HG03196 (cell line): ENCODE data around the gene DOCK6.

Source experiments
- ATAC-seq: cut with Tn5 transposase; IDR thresholded peaks from one replicate; pipeline ENCODE4 v1.9.1; 2021; ENCODE audit not compliant: unreplicated experiment

Gene DOCK6

DNA sequence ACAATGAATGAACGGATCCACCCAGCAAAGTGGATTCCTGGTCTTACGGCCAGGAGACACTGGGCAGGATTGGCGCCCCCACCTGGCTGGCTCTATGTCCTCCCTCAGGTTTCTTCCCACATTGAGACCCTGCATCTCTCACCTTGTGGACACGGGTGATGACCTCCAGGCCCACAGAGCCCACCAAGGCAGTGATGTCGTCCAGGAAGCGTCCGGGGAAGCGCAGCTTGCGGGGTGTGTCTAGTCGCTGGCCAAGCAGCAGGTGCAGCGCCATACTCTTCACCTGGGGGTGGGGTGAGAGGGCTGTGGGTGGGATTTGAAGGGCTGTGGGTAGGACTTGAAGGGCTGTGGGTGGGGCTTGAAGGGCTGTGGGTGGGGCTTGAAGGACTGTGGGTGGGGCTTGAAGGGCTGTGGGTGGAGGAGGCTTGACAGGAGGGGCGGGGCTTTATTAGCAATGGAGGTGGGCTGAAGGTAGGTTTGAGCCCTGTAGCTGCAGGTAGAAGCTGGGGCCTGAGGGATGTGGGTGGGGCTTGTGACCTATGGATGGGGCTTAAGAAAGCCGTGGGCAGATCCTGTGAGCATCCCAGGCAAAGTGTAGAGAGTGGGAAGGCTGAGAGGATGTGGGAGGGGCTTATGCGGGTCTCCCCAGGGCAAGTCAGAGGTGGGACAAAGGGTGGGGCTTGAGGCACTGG lies 35.0 kb downstream of the DOCK6 start:
- no peak for ATAC-seq

DNA sequence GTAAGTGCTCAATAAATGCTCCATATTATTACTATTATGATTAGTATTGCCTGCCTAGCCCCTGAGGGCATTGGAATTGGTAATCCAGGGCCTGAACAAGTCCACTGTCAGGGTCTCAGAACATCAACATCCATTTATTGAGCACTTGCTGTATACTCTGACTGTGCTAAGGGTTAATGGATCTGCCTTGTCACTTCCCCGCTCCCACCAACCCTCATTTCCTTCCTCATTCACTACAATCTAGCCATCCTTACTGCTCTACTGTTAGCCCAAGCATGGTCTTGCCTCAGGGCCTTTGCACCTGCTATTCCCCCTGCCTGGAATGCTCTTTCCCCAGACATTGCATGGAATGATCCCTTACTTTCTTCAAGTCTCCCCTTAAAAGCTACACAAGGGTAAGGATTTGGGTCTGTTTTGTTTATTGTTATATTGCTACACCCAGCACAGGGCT lies 35.6 kb downstream of the DOCK6 start:
- no peak for ATAC-seq

DNA sequence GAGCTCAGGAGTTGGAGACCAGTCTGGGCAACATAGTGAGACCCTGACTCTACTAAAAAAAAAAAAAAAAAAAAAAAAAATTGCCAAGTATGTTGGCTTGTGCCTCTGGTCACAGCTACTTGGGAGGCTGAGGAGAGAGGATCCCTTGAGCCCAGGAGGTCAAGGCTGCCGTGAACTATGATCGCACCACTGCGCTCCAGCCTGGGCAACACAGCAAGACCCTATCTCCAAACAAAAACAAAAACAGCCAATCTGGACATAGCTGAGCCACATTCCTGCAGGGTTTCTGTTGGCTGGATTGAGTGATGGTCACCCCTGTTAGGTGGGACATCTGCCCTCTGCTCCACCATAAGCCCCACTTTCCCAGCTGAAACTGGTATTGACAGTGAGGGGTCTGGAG lies 36.5 kb downstream of the DOCK6 start:
- ATAC-seq, result no peak

DNA sequence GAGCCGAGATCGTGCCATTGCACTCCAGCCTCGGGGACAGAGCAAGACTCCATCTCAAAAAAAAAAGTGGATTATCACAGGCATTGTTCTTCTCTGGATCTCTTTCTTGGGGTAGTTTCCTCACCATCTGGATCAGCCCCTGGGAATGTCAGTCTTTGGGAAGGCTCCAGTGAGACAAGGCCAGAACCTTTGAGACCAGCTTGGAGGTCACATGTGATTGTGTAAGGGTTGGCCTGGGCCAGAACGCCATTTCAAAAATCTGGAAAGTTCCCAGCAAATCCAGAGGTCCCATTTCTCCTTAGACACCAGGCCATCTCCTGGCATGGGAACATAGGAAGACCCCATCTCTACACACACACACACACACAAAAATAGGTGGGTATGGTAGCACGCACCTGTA lies 37.2 kb downstream of the DOCK6 start:
- no peak for ATAC-seq

DNA sequence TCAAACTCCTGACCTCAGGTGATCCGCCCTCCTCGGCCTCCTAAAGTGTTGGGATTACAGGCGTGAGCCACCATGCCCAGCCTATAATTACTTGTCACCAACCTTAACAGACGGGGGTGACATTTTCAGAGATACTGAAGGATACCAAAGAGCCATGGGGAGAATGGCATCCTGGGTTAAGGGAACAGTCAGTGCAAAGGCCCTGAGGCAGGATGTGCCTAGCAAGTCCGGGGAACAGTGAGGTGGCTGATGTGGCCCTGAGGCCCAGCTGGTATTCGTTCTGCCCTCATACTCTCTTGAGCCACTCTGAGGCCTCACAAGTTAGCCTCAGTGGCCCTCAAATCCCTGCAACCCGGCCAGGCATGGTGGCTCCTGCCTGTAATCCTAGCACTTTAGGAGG lies 37.9 kb downstream of the DOCK6 start:
- ATAC-seq, result no peak

DNA sequence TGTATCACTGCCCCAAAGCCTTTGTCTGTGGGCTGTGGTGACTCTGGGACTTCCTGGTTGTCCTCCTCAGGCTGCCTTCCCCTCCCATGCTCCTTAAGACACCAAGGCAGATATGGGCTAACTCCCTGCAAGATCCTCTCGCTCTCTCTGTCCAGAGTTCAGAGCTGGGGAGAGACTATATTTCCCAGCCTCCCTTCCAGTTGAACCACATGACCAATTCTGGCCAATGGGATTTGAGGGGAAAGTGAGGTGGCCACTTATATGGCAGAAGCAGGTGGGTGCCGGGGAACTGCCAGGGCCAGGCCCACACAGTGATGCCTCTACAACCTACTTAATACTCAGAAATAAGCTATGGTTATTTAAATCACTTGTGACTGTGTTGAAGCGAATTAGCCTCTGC lies 39.1 kb downstream of the DOCK6 start:
- ATAC-seq, result no peak

DNA sequence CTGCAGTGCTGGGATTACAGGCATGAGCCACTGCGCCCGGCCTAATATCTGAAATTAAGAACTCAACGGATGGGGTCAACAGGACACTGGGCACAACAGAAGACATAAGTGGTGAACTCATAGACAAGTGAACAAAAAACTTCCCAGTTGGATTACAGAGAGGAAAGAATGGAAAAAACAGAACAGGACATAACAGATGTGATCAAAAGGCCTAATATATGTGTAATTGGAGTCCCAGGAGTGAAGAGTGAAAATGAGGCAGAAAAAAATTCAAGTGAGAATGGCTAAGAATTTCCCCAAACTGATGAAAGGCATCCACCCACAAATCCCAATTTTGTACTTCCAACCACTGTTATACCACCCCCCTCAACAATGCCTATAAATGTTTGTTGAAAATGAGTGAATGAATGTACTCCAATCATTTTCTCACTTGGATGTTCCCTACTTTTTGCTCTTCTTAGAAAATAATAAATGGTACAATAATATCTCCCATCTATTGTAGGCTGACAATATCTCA lies 41.2 kb downstream of the DOCK6 start:
- no peak for ATAC-seq

DNA sequence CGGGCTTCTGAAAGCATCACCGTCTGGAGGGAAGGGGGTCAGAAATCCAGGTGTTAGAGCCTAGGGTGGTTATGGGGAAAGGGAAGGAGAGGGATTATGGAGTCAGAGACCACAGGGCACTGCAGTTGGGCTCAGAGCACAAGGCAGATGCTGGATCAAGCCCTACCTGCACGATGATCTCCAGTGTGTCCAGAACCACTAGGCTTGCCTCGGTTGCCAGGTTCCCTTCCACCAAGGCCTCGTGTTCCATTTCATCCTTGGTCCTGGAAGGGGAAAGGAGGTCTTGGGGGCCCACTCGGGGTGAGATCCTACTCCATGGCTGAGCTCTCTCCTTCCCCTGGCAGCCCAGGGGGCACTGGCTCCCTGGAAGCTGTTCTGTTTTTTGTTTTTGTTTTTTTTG lies 47.9 kb downstream of the DOCK6 start:
- no peak for ATAC-seq

DNA sequence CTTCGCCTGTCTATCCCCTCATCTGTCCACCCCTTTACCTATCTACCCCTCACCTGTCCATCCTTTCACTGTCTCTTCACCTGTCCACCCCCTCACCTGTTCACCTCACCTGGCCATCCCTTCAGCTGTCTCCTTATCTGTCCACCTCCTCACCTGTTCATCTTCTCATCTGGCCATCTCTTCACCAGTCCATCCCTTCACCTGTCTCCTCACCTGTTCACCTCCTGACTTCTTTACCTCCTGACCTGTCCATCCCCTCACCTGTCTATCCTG lies 51.7 kb downstream of the DOCK6 start:
- ATAC-seq, result no peak

DNA sequence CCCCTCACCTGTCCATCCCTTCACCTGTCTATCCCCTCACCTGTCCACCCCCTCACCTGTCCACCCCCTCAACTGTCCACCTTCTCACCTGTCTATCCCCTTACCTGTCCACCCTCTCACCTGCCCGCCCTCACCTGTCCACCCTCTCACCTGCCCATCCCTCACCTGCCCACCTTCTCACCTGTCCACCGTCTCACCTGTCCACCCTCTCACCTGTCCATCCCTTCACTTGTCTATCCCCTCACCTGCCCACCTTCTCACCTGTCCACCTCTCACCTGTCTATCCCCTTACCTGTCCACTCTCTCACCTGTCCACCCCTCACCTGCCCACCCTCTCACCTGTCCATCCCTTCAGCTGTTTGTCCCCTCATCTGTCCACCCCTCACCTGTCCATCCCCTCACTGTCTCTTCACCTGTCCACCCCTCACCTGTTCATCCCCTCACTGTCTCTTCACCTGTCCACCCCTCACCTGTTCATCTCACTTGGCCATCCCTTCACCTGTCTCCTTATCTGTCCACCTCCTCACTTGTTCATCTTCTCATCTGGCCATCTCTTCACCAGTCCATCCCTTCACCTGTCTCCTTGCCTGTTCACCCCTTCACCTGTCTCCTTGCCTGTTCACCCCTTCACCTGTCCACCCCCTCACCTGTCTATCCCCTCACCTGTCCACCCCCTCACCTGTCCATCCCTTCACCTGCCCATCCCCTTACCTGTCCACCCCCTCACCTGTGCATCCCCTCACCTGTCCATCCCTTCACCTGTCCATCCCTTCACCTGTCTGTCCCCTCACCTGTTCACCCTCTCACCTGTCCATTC lies 52.3 kb downstream of the DOCK6 start:
- no peak for ATAC-seq

DNA sequence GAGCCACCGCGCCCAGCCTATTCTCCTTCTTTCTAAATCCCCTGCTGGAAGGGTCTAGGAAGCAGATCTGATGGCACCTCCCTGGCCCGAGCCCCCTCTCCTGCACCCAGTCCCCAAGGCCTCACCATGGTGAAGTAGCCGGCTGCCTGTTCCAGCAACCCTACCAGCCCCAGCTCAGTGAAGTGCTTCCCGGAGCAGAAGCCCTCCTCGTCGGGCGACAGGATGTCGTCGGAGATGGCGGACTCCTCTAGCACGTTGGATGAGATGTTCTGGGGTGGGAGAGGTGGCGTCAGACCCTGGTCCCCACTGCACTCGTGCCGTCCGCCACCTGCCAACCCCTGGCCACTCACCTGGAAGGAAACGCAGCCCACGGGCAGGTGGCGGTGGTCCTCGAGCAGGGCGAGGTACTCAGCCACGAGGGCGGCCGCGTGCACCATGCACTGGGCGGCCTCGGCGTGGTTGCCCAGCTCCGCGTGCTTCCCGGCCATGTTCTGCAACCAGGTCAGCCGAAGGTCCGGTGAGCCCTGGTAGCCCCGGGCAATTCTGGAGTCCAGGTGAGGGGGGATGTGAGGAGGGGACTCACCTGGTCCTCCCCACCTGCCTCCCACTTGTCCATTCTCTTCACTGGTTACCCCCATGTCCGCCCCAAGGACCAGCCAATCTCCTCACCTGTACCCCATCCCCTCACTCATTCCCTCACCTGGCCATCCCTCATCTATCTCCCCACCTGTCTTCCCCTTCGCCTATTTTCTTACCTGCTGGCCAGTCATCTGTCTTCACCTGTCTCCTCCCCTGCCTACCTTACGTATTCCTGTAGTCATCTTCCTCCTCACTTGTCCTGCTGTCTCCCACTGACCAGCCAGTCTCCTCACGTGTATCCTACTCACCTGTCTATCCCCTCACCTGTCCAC lies 53.5 kb downstream of the DOCK6 start:
- ATAC-seq, result no peak

DNA sequence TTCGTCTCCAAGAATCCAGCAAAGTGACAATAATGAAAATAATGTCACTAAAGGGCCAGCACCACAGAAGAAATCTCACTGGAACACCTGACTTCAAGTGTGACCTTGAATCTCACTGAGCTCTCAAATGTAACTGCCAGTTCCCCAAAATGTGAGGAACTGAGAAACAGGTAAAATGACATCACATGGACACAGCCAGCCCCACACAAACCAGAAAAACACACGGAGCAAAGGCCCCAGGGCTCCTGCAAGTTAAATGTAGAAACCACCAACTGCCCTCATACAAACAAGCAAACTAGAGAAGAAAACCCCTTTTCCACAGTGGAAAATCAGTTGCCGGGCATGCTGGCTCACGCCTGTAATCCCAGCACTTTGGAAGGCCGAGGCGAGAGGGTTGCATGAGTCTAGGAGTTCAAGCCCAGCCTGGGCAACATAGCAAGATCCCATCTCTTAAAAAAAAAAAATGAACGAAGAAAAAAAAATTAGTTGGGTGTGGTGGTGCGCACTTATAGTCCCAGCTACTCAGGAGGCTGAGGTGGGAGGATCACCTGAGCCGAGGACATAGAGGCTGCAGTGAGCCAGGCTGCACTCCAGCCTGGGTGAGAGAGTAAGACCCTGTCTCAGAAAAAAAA lies 56.3 kb downstream of the DOCK6 start:
- no peak for ATAC-seq

DNA sequence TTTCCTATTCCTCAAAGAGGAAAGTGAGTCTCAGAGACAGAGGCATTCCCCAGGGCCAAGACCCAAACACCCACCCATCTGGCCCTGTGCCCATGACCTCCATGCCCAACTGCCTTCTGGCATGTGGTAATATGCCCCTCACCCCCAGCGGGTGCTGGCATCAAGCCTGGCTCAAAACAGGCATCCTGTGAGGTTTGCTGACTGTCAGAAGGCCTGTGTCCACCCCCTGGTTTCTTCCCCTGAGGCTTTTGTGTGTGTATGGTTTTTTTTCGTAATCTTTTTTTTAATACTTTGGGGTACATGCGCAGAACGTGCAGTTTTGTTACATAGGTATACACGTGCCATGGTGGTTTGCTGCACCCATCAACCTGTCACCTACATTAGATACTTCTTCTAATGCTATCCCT lies 57.4 kb downstream of the DOCK6 start:
- no peak for ATAC-seq

DNA sequence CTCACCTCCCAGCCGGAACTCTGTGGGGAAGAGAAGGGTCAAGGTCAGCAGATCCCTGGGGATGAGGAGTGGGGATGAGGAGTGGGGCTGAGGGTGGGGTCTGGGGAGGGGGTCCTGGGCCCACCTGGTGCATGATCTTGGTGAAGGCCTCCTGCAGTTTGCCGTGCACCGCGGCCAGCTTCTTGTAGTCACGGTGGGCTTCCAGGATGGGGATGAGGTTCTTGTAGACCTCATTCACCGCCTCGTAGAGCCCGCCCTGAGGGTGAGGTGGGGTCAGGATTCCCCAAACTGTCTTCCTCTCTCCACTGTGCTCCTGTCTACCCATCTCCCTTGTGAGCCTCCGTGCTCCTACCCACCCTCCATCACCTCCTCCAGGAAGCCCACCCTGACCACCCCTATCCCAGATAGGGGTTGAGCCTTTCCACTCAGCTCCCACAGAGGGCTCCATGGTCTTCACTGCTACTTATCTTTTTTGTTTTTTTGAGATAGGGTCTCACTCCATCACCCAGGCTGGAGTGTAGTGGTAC lies 58.2 kb downstream of the DOCK6 start:
- no peak for ATAC-seq

DNA sequence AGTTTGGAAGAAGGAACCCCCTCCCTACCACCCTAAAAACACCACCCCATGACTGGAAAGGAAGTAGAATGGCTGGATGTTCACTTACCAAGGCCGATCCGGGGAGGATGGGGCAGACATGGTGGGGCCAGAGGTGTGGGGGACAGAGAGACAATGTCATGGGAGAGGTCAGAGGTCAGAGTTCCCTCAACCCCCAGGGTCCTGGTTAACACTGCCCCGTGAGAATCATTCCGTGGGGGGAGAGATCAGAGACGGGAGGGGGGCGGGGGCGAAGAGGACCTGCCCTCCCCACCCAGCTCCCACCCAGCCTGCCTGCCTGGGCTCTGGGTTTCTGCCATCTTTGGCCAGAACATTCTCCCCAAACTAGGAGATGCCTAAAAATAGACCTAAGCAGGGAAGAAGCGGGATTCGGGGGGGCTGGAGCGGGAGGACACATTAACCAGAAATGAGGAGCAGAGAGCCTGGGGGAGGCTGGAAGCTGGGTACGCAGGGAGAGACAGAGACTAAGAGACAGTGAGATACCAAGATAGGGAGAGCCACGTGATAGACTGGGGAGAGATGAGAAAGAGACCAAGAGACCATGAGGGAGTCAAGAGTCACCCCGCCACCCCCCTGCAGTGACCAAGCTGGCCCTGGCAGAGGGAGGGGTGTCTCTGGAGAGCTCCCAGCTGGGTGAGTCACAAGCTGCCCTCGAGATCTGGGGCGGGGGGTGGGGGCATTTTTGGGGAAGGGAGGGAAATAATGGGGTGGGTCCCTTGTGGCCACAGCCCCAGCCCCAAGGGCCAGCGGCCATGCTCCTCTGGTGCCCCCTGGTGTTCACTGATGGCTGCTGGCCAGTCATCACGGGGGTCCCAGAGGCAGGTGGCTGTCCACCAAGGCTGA lies 58.9 kb downstream of the DOCK6 start:
- no peak for ATAC-seq

DNA sequence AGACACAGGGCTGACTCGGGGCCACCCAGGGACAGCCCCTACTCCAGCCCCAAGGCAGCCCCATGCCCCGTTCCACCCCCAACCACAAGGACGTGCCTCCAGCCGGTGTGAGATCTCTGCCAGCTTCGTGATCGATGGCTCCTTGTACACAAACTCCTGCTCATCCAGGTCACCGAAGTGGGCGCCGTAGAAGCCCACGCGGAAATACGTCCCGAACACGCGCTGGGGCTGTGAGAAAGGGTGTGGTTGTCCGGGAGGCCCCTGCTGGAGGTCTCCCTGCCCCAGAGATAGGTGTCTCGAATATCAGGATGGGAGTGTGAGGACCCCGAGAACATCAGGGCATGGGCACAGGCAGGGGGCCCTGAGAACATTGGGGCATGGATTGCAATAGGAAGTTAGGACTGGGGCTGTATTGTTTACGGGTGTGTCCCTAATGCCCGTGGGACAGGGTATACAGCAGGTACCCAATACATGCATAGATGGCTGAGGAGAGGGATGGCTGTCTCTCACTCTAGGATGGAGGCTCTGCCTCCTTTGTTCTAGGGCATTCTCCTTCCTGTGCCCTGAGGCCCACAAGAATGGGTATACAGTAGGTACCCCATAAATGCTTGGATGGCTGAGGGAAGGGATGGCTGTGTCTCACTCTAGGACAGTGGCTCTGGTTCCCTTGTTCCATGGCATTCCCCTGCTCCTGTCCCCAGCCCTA lies 59.7 kb downstream of the DOCK6 start:
- ATAC-seq, result no peak

DNA sequence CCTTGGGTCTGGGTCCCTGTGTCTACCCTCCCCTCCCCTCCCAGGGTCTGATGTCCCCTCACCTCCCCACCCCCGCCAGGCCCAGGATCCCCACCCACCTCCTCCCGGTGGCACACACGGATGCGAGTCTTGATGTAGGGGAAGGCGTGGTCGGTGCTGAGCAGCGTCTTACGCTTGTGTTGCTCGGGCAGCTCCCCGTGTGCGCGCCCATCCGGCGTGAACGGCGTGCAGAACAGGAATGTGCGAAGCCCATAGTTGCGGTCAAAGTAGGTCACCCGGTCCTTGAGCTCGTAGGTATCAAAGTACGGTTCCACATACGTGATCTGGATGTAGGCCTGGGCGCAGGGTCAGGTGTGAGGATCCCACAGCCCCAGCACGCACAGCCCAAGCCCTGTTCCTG lies 60.5 kb downstream of the DOCK6 start:
- ATAC-seq, result no peak

DNA sequence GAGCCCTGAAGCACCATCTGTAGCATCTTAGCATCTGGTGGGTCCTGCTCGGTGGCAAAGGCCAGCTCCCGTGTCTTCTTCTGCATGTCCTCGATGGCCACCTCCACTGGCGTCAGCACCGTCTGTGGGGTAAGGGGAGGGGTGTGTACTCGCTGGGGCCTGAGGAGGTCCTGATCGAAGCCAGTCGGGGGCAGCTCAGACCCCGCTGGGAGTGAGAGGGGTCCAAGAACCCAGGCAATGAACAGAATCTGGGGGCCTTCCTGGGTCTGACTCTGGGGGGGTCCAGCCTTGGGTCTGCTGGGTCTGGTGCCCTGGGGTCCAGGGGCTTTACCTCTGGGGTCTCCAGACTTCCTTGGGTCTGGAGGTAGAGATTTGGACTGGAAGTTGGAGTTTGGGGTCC lies 61.4 kb downstream of the DOCK6 start:
- ATAC-seq, result no peak

DNA sequence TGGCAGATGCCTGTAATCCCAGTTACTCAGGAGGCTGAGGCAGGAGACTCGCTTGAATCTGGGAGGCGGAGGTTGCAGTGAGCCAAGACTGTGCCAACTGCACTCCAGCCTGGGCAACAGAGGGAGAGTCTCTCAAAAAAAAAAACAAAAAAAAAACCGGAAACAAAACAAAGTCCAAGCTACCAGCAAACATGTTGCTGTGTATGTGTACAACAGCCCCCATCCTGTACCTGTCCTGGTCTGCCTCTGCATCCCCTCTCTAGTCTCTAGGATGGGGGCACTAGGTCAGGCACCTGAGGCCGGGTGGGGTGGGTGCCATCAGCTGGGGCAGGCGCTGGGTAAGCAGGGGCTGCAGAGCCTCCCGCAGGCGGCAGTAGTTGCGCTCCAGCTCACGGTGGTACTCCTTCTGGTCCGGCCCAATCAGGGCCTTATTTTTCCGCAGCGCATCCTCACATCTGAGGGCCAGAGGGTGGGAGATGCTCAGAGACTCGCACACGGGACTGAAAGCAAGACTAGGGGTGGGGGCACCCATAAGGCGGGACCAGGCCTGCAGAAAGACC lies 62.2 kb downstream of the DOCK6 start:
- ATAC-seq, result no peak
